HG03095 (cell line): ENCODE data around the gene STIP1.
"Not testable (repeated sequence)": the region's sequence is repeated elsewhere in the genome, so short reads cannot be mapped to it uniquely, and the experiment has no call there.

Source experiments
- ATAC-seq: cut with Tn5 transposase; IDR thresholded peaks from one replicate; pipeline ENCODE4 v1.9.1; 2021; ENCODE audit warnings: moderate library complexity; ENCODE audit not compliant: unreplicated experiment

STIP1 gene

DNA sequence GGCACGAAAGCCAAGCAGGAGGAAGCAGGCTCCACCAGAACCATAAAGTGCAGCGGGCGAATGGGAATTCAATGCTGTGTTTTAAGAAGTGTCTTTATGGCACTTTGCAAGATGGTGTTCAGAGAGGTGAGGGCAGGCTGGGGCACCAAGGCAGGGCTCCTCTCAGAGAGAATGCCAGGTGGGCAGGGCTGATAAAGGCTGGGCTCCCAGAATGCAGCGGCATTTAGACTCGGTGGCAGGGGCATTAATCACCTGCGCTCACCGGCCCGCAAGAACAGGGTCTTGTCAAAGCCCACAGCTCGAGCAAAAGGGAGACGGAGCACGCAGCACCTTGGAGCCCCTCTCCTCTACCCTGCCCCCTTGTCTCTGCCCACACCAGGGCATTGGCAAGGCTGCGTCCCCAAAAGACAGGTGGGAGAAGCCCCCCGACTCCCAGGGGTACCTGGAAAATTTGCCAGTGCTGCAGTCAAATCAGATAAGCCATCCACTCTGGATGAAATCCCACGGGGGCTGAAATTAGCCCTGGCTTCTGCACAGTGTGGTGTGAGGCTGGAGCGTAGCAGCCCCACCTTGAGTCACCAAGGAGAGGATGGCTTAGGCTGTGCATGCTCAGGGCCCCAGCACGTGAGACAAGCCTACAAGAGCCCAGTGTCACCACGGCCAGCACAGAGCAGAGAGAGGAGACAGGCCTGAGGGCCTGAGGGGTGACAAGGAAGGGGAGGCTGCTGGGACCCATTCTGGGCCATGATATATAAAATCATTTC lies 28.2 kb upstream of the STIP1 start:
- no peak for ATAC-seq

DNA sequence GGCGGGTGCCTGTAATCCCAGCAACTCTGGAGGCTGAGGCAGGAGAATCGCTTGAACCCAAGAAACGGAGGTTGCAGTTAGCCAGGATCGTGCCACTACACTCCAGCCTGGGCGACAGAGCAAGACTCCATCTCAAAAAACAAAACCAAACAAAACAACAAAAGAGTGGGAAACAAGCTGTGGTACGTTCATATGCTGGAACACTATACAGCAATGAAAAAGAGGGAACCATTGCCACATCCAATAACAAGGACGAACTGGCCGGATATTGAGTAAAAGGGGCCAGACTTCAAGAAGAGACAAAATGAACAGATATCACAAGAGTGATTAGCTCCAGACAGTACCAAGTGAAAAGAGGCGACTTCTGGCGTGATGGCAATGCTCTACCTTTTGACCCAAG lies 24.9 kb upstream of the STIP1 start:
- no peak for ATAC-seq

DNA sequence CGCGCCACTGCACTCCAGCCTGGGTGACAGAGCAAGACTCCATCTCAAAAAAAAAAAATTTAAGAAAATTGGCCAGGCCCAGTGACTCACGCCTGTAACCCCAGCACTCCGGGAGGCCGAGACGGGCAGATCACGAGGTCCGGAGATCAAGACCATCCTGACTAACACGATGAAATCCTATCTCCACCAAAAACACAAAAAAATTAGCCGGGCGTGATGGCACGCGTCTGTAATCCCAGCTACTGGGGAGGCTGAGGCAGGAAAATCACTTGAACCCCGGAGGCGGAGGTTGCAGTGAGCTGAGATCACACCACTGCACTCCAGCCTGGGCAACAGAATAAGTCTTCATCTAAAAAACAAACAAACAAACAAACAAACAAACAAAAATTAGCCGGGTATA lies 23.2 kb upstream of the STIP1 start:
- not testable (repeated sequence) for ATAC-seq

DNA sequence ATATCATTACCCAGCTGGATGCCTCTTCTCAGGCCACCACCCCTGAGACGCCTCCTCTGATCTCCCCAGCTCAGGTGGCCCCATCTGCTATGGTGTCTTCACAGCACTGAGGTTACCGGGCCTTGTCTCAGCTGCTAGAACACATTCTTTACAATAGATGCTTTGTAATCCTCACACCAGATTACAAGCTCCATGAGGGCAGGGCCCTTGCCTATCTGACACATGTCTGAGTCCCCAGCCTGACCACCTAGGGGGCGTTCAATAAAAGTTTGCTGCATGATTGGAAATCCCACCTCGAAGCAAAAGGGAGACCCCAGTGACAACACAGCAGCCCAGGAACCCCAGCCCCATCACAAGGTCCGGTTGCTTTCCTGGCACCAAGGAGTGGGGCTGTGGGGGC lies 22.0 kb upstream of the STIP1 start:
- no peak for ATAC-seq

DNA sequence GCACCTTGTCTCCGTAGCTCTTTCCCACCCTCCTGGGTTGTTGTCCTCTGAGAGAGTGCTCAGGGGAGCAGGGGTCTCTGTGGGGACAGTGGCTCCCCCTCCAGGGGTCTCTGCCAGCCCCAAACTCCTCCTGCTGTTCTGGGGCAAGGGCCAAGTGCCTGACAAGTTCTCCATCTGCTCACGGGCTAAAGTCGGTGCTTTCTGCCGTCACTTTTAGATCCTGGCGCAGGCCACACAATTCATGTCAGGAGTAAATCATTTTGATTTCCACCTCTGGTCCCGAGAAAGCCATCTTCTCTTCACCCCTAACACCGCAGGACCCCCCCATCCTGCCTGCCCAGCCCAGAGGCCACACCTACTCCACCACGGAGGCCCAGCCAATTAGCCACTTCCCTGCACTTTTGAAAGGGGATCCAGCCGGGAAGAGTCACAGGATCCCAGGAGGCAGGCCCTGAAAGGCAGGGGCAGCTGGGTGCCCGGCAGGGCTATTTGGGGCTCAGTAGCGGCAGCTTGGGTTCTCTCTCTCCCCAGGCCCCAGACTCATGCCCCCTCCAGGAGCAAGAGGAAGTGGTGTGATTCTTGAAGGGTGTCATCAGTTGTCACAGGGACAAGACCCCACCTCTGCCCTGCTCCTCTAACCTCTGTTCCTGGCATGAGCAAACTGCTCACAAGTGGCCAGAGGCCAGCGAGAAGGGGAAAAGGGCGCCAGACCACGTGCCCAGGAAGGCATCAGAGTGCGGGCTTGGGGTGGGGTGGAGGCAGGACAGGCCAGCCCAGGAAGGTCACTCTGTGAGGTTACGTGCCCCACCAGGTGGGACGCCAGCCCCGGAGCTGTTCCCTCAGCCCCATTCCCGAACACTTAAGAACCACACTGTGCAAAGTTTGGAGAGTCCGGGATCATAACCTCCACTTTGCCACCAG lies 21.3 kb upstream of the STIP1 start:
- no peak for ATAC-seq

DNA sequence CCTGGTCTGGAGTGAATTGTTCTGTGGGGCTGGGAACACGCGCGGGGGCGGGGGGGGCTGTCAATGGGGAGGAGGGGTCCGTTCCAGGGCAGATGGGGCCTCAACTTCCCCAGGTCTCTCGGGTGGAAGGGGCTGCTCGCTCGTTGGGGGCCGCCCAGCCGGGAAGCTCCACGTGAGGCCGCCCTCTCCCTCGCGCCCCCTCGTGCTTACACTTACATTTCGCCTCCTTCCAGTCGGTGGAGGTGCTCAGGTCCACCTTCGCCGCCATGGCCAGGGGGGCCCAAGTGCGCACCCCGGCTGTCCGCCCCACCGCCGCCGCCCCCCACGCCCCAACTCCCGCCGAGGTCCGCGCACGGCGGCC lies 20.5 kb upstream of the STIP1 start:
- peak; percentile 17 for ATAC-seq

DNA sequence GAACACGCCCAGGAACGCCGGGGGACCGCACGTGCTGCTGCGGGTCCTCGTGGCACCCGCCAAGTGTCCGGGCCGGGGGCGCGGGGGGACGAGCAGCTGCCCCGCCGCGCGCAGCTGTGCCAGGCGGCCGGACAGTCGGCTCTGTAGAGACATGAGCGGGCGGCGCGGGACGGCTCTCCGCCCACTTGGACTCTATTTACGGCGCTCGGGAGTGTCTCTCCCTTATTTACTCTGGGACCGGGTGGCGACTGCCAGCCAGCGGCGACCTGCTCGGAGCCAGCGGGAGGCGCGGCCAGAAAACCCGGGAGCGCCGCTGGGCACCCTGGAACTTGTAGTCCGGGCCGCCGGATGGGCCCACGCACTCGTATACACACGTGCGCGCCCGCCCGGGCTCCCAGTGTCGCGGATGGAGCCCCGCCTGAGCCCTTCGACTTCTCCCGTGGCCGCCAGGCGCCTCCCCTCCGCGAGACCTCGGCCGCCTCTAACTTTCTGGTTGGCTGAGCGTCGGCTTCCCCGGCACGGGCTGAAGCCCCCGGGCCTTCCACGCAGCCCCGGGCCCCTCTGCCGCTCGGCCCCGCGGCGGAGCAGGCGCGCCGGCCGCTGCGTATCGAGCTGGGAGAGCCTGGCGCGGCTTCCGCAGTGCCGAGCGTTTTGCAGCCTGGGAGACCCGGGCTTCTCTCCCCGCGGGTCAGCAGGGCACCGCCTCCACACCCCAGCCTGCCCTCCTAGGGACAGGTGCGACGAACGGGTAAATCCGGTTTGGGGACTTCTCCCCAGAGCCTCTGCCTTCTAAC lies 19.9 kb upstream of the STIP1 start, which contains the start of gene MACROD1:
Gene MACROD1, minus strand, starts transcription at position 272 of the 794 bp plus-strand sequence. Its CDS starts 119 bp downstream, at position 153.
- ATAC-seq = peak; percentile 71

DNA sequence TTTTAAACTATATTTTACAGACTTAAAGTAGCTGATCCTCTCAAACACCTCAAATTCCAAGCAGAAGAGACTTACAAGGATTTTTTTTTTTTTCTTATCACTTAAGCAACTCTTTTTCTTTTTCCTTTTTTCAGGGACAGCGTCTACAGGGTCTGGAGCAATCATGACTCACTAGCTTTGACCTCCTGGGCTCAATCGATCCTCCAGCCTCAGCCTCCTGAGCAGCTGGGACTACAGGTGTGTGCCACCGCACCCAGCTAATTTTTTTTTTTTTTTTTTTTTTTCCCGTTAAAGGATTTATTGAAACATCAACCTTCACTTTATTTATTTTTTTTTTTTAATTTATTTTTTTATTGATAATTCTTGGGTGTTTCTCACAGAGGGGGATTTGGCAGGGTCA lies 15.6 kb upstream of the STIP1 start:
- ATAC-seq = no peak

DNA sequence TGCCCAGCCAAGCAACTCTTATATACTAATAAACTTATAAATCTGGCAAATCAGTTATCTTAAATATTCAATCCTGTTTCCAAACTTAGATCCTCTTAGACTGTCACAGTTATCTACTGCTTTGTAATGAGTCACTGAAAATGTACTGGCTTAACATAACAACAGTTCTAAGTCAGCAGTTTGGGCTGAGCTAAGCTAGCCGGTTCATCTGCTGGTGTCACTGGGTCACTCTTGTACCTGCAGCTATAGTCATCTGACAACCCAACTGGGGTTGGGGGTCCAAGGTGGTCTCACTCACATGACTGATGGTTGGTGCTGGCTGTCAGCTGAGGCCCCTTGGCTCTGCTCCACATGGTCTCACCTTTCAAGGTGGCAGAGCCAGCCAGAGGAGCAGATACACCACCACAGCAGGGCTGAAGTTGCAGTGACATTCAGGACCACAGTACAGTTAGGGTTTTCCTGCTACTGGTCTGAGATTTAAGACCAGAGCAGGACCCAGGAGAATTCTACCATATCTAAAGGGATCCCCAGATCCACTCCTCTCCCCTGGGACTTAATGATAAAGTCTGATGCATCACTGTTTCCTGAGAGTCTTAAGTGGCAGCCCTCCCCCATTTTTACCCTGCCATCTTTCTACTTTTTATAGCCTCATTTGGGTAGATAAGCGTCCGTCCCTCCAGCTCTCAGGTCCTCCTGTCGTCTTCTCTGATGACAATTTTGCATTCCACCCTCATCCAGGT lies 12.2 kb upstream of the STIP1 start:
- no peak for ATAC-seq

DNA sequence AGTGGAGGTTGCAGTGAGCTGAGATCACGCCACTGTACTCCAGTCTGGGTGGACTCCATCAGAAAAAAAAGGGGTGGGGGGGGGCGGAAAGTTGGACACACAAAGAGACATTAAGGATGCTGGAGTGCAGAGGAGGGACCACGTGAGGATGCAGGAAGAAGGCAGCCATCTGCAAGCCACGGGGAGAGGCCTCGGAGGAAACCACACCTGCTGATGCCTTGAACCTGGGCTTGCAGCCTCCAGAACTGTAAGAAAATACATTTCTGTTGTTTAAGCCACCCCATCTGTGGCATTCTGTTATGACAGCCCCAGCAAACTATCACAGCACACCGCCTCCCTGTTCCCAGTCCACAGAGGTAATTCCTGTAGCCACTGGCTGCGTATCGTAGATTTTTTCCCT lies 9.2 kb upstream of the STIP1 start:
- ATAC-seq = no peak

DNA sequence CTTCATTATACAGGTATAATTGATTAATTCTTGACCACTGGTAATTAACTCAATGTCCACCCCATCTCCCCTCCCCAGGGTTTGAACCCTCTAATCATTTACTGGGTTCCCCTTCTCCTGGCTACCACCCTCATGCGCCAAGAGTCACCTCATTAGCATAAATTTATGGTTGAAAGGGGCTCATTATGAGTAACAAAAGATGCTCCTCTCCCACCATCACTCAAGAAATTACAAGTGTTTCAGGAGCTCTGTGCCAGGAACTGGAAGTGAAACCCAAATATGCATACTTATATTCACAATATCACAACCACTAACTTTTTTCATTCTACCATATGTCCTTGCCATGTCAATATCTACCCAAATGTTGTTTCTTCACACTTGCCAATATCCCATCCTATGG lies 7.8 kb upstream of the STIP1 start:
- ATAC-seq = no peak

DNA sequence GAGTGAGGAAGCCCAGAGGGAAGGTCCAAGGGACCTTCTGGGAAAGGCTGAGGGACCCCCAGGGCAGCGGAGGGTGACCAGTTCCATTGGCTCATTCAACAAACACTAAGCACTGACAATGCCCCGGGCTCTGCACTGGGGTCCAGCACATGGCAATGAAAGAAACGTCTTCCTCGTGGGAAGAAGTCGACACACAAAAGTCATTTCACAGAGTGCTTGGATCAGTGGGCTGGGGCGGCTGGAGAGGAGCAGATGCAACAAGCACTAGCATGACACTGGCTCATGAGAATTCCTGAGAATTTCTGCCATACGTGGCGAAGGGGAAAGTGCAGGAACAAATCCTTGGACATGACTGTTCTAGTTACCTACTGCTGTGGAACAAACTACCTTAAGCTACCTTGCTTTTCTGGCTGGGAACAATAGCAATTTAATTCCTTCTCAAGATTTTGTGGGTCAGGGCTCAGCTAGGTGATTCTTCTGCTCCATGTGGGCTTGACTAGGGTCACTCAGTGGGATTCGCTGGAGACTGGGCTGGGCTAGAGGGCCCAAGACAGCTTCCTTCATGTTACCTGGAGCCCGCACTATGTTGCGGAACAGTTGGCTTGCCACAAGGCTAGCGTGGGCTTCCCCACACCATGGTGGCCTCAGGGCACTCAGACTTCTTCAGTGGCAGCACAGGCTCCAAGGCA lies 6.9 kb upstream of the STIP1 start:
- no peak for ATAC-seq

DNA sequence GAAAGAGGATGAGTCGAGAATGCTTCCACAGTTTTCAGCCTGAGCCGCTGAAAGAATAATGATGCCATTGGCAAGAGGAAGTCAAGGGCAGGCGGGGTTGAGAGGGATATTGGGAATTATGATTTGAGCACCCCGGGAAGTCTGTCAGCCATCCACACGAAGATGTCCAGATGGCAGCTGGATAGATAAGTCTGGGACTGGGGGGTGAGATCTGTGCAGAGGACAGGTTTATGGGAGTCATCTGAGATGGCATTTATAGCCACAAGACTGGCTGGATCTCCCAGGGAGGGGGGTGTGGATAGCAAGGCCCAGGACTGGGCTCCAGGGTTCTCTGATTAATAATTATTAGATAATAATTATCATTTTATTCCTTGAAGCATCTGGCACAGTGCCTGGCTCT lies 5.1 kb upstream of the STIP1 start:
- no peak for ATAC-seq

DNA sequence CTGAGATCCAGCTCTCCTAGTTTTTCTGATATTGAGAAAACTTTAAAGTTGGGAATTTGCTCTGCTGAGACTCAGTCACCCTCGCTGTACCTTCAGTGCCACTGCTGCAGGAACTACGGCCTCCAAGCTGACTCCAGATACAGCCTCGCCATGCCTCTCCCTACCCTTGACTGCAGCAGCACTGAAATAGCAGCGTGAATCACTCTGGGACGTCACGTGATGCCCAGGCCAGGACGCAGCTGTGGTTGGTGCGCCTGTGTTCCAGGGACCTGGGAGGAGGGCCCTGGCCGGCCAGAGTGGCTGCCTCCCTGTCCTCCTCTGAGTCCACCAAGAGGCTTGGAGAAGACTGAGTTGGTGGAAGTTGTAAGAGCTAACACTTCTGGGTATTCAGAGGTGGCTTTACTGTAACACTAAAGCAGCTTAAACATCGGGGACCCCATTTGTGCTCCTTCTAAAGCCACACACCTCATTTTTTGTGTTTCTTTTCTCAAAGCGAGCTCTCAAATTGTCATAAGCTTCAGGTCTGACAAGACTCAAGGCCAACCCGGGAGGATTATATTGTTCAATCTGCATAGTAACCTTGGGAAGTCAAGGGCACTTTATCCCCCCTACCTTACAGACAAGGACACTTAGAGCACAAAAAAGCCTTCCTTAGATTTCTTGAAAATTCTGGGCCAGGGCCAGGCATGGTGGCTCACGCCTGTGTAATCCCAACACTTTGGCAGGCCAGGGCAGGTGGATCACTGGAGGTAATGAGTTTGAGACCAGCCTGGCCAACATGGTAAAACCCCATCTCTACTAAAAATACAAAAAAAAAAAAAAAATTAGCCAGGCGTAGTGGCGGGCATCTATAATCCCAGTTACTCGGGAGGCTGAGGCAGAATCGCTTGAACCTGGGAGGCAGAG lies 4.2 kb upstream of the STIP1 start:
- no peak for ATAC-seq

DNA sequence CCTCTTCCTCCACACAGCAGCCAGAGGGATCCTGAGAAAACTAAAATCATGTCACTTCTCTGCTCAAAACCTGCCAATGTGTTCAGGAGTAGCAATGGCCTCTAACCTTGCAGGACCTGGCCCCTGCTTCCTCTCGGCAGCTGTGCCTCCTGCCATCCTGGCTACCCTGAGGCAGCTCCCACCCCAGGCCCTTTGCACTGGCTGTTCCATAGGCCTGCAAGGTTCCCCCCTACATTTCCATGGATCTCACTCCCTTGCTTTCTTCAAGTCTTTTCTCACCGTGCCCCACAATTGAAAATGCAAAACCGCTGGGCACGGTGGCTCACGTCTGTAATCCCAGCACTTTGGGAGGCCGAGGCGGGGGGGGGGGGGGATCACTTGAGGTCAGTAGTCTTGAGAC lies 2.1 kb upstream of the STIP1 start:
- no peak for ATAC-seq

DNA sequence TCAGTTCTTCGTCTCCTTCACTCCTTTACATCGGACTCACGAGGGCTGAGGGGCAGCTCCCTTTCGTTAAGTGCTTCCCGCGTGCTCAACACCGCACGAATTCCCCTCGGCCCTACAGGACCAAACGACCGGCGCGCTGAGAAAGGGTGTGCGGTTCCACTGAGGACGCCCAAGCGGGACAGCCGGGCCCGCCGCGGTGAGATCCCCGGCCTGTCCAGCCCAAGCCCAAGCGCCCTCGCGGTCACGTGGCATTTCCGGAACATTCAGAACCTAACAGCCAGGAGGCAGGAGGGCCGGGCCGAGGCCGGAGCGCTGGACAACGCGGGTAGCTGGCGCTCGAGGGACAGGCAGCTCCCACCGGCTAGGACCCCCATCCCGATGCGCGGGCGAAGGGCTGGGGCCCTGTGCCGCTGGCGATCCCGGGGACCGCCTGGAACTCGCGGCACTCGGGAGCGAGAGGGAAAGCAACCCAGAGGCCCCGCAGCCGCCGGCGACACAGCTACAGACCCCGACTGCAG lies 737 bp upstream of the STIP1 start:
- peak; percentile 10 for ATAC-seq

DNA sequence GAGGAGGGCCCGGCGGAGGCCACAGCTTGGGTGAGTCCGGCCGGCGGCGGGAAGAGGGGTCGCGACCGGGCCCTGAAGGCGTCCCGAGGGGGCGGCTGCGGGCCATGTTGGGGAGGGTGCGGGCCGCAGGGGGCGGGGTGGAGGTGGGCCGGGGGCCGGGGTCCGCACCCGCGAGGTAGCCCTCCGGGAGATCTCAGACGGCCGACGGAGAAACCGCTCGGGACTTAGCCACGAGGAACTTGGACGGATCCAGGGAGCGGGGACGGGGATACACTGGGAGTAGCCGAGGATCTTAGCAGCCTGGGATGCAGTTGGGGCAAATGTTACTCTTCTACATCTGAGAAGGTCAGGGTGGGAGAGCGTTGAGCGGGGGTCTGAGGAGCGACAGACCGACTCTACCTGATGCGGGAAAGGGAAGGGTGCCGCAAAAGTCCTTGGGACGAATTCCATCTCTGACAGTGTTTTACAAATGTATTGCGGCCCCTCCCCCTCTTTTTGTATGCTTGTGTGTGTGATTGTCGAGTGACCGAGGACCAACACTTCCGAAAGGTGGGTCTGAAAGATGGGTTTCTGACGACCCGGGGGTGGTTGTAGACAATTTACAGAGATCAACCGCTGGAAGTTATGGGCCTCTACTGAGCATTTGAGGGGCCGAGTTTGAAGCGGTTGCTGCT lies 658 bp downstream of the STIP1 start:
- ATAC-seq = no peak

DNA sequence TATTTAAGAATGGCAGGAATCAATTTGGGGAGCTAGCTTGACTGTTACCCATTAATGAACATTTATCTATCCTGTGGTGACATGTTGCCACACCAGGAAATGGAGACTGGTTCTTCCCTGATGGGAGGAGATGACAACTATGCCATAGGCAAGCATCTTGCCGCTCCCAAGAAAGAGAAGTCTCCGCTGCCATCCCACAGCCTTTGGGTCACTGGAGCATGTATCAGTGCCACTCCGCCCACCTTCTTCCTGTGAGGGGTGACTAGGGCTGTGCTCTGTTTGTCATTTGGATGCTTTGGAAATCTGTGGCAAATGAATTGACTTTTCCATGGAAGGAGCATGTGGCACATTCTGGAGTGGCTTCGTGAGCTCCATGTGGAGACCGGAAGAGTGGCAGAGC lies 6.5 kb downstream of the STIP1 start:
- ATAC-seq = no peak
